Stimulated activated CD8-positive, alpha-beta memory T cell treated with anti-CD3 and anti-CD28 coated beads, Interleukin-7, amount 100 ng/mL, for 48 hours (primary cell): ENCODE data around the gene TK1.
A peak's percentile ranks its signal among the peaks of the same experiment; 100 is the strongest.

Experiments used
- DNase-seq, 2 donors: peaks; one replicate each; pipeline ENCODE4 v3.0.0-alpha.2; 2020; ENCODE audit warnings: low read depth in 1 of 2; ENCODE audit errors: extremely low read depth in 1 of 2

The TK1 gene

GRCh38 chr17:78135858-78136500 lies 50.9 kb downstream of the TK1 start:
- no peak for DNase-seq

- no peak for DNase-seq
Measured at GRCh38 chr17:78134899-78135385, 51.9 kb downstream of the TK1 start.

- DNase-seq, result peak in 1 of 2 donors; percentile 64
Measured at GRCh38 chr17:78133971-78134898, 52.6 kb downstream of the TK1 start.

- DNase-seq, result no peak
Measured at GRCh38 chr17:78133179-78133951, 53.5 kb downstream of the TK1 start.

- DNase-seq, result no peak
Measured at GRCh38 chr17:78132767-78133178, 54.1 kb downstream of the TK1 start.

- DNase-seq, result peak in 1 of 2 donors; percentile 71
Measured at GRCh38 chr17:78132084-78132676, 54.7 kb downstream of the TK1 start.

- no peak for DNase-seq
Measured at GRCh38 chr17:78131172-78132083, 55.4 kb downstream of the TK1 start.

- DNase-seq, result peak in 1 of 2 donors; percentile 76
Measured at GRCh38 chr17:78130437-78131101, 56.3 kb downstream of the TK1 start, which contains the start of gene TMC8. Gene TMC8 (plus strand): TSS chr17:78130771. CDS start chr17:78131589, 818 bp downstream.

- no peak for DNase-seq
Measured at GRCh38 chr17:78130090-78130436, 56.8 kb downstream of the TK1 start.

- DNase-seq, result no peak
Measured at GRCh38 chr17:78129351-78130089, 57.3 kb downstream of the TK1 start.

GRCh38 chr17:78128551-78129350 lies 58.1 kb downstream of the TK1 start, which contains the start of gene TMC6:
Gene TMC6 (minus strand): TSS chr17:78128755. CDS start chr17:78126832, 1,923 bp downstream.
- DNase-seq, result peak in 1 of 2 donors; percentile 56

- no peak for DNase-seq
Measured at GRCh38 chr17:78127888-78128550, 58.8 kb downstream of the TK1 start.

- DNase-seq, result peak in 1 of 2 donors; percentile 61
Measured at GRCh38 chr17:78127239-78127887, 59.5 kb downstream of the TK1 start.

GRCh38 chr17:78126895-78127238 lies 60.0 kb downstream of the TK1 start:
- no peak for DNase-seq

GRCh38 chr17:78125976-78126894 lies 60.6 kb downstream of the TK1 start:
- no peak for DNase-seq
